ENCODE data around the gene DIP2A. TPM values are rescaled to one million over a fixed set of nuclear protein-coding genes. Genes with fewer than 3 reads are reported as not detected.
A peak's percentile ranks its signal among the peaks of the same experiment; 100 is the strongest.

DIP2A gene
- polyA plus RNA-seq, 5 donors: 48.0 to 68.7 (median 56.0) TPM

DNA sequence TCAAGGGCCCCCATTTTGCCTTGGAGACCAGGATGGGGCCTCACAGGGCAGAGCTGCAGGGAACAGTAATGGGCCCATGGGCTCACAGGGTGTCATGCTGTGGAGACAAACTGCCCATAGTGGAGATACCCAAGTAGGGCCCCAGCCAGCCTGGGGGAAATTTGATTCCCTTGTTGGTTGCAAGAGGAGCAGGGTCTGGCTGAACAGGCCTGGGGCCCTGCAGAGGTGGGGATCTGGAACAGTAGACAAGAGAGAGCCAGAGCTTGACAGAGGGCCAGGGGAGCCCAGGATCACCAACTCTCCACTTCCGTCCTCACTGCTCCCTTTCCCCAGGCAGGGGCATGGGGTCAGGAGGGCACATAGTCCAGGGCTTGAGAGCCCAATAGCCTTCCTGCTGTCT lies 137.5 kb downstream of the DIP2A start:
- no peak for DNase-seq

DNA sequence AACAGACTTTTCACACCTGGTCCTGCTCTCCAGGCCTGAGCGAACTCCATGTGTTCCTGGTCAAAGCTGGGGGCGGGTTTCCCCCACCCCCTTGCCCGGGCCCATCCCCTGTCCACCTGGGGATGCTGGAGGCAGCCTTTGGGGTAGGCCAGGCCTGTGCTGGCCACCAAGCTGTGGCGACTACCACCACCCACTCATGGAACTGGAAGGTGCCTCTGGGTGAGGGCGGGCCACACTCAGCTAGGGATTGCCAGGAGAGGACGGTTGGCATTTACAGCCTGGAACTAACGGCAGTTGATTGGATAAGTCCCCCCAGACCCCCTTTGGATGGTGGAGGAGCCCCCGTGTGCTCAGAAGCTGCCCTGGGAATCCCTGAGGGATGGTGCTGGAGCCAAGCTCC lies 138.3 kb downstream of the DIP2A start:
- no peak for DNase-seq

DNA sequence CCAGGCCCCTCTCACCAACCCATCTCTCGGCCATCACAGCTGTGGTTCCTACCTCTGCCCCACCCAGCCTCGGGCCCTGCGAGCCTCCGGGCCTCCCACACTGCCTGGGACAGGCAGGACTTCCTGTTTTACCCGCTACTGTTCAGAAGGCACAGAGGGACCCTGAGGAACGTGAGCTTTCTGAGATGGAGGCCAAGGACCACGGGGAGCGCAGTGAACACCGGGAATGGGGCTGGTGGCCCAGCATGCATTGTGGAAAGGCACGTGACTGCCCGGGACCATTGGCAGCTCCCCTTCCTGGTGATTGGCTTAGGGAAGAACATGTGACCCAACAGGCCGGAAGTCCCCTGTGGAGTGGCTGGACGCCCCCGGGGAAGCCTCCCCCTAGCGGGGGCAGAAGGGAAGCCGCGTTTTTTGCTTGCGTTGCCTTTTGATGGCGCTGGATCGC lies 139.2 kb downstream of the DIP2A start:
- DNase-seq: no peak

DNA sequence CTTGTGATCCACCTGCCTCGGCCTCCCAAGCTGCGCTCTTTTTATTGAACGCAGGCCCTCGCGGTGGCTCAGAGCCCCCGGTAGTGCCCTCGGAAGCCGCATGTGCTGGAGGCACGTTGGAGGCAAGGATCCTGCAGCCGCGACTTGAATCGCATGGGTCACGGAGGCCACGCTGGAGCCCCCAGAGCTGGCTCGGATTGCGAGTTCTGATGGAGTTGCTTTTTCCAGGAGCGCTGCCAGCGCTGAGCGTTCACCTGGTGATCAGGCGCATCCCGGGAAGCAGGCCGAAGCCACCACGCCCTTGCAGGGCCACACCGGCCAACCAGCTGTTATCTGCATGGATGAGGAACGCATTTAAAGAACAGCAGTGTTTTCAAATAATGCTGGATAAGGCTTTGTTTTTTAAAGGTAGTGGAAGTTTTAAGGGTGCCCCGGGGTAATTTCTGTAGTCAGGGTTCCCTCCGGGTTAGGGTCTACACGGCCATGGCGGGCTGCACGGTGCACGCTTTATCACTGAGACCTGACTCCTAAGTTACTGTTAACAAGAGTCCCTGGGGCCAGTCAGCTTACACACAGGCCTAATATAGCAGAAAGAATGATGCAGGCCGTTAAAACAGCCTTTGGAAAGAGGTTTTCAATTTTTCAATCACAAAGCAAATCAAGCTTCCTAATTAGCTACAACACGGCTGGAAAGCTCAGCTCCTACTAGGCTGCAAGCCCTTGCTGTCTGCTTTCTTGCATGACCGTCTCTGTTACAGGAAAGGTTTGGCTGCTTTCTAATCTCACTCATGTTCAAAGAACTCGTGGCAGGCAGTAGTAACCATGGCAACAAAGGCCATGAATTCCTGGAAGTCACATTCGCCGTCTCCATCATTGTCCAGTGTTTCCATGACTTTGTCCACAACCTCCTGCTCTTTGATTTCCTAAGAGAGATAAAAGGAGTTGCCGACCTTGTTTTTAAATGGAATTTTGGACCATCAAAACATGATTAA lies 140.2 kb downstream of the DIP2A start:
- DNase-seq: peak; percentile 24 to 35

DNA sequence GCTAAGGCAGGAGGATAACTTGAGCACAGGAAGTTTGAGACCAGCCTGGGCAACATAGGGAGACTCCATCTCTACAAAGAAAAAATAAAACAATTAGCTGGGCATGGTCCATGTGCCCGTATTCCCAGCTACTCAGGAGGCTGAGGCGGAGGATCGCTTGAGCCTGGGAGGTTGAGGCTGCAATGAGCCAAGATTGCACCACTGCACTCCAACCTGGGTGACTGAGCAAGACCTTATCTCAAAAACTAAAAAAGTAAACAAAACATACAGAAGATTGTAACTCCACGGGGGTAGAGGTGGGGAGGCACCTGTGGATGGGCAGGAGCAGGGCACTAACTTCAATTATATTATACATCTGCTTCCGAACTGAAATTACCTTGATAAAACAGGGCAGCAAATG lies 141.6 kb downstream of the DIP2A start:
- no peak for DNase-seq

DNA sequence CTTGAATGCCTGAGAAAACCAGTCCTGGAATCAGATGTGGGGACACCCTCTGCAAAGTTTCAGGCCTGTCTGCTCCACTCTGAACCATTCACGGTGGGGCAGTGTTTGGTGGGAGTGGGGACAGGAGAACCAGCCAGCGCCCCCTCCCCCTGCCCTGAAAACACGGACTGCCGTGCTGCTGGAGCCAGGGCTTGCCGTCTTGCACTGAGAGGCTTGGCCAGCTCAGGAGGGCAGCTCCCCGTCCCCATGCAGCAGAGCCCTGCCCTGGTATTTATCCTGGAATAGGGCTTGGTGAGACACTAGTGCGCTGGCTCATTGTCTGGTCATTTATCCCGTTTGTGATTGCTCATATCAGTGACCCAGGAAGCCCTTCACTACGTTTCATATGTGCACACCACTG lies 142.3 kb downstream of the DIP2A start:
- no peak for DNase-seq

DNA sequence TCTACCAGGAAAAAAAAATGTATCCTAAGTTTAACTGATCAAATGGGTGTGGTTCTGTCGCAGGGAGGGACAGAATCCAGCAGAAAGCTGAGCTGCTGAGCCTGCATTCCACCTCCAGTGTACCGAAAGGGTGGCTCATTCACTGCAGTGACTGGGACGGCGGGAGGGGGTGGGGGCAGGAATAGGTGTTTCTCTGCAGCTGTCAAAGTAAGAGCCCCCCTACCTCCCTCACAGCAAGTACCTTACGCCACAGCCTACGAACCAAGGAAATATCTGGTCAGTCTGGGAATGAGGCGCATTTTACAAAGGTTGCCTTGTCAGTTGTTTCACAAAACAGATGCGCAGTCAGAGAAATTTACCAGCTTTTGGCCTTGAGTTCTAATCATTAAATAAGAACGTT lies 144.5 kb downstream of the DIP2A start:
- DNase-seq: no peak

DNA sequence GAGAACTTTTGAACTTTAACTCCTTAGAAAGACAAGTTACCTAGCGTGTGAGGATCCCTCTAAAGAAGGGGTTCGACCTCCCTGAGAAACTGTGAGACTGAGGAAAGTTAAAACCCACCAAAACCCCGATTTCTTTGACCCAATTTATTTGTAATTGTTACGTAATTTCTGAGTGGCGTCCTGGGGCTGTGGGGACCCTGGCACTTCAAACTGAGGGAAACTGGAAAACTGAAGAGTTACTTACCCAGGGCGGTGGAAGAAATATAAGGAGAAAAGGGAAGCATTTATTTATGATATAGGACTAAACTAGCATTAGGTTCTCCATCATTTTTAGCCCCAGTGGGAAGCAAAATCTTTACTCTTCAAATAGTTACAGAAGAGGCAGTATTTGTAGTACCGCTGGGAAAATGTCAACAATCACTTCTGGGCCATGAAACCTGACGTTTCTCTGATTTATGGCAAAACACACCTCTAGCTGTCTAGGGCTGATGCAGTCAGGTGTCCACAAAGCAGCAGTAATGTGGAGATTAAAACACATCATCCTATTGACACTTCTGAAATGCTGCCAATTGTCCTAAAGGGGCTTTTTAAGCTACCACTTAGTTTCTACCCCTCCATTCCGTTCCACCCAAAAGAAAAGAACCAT lies 145.8 kb downstream of the DIP2A start:
- DNase-seq: no peak

DNA sequence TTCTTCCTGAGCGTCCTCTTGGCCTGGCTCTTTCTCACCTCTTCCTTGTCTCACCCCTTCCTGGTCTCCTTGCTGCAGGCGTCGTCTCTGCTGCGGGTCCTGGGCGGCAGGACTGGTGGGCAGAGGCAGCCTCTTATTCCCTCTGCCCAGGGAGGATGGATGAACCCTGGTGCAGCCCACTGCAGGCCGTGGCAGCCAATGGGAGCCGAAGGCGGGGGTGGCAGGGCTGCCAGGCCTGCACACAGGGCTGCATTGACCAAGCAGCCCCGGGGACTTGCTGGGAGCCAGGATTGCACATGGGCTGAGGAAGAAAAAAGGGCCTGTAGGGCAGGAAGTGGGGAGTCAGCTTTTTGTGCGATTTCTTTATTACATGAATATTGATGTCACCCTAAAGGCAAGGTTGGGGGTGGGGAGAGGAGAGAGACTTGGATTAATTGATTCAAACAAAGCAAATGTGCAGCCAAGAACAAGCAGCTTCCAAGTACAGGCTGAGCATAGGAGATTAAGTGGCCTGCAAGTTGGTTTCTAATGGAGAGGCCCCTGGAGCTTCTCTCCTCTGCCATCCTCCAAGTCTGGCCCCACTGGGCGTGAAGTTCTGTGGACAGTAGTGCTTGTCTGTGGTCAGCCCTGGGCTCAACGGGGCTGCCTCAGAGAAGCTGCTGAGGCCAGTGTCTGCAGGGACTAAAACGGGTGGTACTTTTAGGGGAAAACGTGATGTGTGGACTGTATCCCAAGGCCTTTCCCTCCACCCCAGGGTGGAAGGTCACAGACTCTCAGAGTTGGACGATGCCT lies 146.5 kb downstream of the DIP2A start, which contains the start of gene S100B:
S100B (minus strand) TSS at position 108 of the 792 bp plus-strand sequence. CDS start 2,667 bp downstream, outside the sequence.
- DNase-seq: no peak

DNA sequence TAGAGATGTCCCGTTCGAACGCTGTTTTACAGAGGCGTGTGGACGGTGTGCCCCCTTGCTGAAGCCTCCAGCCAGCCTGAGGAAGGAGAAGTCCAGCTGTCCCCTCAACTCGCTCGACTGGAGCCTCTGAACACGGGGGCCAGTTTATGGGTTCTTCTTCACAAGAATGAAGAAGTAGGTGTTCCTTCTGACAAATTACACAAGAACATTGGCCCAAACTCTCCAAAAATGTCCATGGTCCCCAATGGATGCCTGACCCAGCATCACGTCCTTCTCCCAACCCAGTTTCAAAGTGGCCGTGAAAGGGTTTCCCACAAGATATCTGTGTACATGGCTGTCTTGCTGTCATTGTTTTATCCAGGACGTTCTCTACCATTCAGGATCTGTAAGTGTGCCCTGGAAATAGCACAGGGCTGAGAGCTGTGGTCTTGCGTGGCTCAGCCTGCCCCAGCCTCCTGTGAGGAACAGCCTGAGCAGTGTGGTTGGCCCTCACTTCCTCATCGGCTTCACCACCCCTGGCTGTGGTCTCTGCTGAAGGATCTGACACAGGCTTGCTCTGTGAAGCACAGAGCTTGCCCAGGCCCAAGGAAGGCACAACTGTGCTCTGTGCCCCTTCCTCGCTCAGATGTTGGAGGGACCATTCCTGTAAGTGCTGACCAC lies 147.2 kb downstream of the DIP2A start:
- no peak for DNase-seq

DNA sequence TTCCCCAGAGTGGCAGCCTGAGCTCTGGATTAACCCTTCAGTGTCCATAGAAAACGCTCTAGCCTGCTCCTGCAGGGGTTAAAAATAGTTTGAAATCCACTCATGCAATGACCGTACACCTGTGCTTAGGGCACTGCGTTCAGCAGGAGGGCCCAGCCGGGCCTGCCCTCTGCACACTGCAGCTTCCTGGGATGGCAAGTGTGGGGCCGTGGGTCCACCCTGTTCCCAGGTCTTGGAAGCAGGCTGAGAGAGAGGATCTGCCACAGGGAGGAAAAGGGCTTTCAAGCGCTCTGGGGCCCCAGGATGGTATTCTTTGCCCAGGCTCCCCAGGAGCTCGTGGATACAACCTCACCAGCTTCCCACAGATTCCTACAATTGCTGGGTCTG lies 147.7 kb downstream of the DIP2A start:
- no peak for DNase-seq

DNA sequence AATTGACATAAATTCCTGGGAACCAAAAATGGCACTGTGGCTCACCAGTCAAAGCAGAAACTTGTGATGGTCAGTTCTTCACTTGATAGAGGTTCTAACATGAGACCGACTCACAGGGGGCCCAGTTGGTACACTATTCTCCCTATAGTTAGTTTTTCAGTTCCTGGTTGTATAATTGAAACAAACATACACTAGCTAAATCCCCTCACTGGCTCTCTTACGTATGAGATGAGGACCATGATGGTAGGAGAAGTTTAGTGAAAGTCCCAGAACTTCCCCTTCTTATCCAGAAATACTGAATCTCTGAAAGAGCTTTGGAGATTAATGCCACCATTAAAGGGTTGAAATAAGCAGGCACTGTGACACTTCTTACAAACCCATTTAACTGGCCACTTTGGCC lies 148.9 kb downstream of the DIP2A start:
- no peak for DNase-seq

DNA sequence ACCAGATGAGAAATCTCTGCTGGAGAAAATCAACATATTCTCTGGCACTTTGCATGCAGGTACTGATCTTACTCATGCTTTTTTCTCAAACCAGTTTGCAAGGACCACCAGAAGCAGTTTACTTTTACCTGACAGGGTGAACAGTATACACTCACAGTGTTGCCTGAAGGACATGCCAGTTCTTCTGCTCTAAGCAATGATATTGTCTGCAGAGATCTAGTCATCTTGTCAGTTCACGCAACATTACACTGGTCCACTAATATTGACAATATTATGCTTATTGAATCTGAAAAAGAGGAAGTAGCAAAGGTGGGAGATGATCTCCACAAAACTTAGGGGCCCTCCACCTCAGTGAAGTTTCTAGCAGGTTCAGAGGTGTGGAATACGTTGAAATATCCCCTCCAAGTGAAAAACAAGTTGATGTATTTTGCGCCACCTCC lies 150.0 kb downstream of the DIP2A start:
- DNase-seq: no peak

DNA sequence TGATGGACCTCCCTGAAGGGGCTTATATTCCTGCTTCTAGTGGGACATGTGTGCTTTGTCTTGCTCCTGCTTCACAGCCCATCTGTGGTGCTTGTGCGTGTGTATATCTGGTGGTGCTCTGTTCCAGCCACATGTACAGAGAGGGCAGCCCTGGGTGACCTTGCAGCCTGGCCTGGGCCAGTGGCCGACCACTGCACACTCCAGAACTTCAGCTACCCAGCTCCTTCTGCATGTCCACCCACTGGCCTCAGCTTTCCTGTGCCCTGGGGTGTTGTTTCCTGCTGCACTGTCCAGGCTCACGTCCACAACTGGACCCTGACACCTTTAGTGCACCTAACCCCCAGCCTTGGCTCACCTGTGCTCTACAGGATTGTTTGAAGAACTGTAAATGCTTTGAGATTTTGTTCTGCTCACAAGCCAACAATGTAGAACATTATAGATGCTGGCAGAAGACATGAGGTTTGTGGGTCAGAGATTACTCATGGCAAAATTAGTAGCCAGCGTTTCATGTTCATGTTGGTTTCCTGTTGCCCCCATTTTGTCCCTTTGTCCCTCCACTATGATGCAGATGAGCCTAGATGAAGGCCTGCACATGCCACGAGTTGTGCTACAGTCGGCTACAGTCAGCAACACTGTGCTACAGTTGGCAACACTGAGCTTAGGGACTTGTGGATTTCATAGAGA lies 151.5 kb downstream of the DIP2A start:
- no peak for DNase-seq

DNA sequence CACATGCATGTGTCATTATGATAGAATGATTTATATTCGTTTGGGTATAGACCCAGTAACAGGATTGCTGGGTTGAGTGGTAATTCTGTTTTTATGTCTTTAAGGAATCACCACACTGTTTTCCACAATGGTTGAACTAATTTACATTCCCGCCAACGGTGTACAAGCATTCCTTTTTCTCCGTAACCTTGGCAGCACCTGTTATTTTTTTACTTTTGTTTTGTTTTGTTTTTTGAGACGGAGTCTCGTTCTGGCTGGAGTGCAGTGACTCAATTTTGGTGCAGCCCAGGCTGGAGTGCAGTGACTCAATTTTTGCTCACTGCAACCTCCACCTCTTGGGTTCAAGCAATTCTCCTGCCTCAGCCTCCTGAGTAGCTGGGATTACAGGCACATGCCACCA lies 154.7 kb downstream of the DIP2A start:
- DNase-seq: no peak

DNA sequence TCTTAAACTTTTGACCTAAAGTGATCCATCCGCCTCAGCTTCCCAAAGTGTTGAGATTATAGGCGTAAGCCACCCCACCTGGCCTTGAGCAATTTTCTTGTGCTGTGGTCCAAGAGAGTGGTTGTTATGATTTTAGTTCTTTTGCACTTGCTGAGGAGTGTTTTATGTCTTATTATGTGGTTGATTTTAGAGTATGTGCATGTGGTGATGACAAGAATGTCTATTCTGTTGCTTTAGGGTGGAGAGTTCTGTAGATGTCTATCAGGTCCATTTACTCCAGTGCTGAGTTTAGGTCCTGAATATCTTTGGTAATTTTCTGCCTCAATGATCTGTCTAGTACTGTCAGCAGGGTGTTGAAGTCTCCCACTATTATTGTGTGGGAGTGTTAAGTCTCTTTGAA lies 157.4 kb downstream of the DIP2A start:
- DNase-seq: no peak

DNA sequence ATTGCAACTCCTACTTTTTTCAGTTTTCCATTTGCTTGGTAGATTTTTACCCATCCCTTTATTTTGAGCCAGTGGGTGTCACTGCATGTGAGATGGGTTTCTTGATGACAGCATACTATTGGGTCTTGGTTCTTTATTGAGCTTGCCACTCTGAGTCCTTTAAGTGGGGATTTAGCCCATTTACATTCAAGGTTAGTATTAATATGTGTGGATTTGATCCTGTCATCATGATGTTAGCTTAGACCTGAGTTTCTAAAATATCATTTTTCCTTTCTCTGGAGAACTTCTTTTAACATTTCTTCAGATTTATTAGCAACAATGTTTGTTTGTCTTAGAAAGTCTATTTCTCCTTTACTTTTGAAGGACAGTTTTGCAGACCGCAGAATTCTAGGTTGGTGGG lies 158.0 kb downstream of the DIP2A start:
- DNase-seq: no peak

DNA sequence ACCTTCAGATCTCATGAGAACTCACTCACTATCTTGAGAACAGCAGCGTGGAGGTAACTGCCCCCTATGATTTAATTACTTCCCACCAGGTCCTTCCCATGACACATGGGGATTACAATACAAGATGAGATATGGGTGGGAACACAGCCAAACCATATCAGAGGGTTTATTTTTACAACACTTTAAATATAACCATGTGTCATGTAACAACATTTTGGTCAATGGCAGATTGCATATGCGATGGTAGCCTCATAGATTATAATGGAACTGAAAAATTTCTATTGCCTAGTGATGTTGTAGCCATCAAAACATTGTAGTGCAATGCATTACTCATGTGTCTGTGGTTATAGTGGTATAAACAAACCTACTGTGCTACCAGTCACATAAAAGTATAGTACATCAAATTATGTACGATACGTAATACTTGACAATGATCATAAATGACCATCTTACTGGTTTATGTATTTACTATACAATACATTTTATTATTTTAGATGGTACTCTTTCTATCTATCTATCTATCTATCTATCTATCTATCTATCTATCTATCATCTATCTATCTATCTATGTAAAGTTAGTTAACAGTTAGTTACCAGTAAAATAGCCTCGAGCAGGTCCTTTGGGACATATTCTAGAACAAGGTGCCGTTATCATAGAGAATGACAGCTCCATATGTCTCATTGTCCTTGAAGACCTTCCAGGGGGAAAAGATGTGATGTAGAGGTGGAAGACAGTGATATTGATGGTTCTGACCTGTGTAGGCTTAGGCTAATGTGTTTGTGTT lies 158.8 kb downstream of the DIP2A start:
- no peak for DNase-seq

DNA sequence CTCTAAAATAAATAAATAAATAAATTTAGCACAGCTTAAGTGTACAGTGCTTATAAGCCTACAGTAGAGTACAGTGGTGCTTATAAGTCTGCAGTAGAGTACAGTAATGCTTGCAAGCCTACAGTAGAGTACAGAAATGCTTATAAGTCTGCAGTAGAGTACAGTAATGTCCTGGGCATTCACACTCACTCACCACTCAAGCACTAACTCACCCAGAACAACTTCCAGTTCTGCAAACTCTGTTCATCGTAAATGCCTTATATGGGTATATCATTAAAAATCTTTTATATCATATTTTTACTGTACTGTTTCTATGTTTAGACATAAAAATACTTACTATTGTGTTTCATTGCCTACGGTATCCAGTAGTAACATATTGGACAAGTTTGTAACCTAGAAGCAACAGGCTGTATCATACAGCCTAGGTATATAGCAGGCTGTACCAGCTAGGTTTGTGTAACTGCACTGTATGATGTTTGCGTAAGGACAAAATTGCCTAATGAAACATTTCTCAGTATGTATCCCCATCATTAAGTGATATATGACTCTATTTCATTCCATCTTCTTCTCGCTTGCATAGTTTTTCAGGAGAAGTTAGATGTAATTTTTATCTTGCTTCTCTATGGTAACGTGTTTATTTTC lies 160.2 kb downstream of the DIP2A start:
- no peak for DNase-seq

All from right lung (tissue), 5 donors.